ENCODE data around the gene FUT3. TPM values are rescaled to one million over a fixed set of nuclear protein-coding genes. Genes with fewer than 3 reads are reported as not detected.

FUT3 gene
- total RNA-seq, 4 donors from 2014 or later = 0.76 to 3.8 (median 1.9) TPM

DNA sequence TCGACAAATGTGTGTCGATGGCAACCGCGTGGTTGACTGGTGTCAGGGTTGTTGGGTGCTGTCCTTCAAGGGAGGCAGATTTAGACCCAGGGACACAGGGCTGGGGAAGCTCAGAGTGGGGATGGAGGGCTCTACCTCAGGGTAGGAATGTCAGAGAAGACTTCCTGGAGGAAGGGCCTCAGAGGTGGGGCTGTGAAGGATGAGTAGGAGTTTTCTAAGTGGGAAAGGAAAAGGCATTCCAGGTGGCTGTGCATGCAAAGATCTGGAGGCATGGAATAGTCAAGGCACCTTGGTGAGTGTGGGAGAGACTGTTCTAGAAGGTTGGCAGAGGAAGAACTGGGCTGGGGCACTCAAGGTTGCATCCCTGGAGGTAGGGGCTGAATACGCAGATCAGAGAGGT, 44.3 kb downstream of the FUT3 start:
- TF ChIP-seq POLR2A (IDR thresholded peaks at IDR 0.05) = no peak
- TF ChIP-seq, protein P1, sequence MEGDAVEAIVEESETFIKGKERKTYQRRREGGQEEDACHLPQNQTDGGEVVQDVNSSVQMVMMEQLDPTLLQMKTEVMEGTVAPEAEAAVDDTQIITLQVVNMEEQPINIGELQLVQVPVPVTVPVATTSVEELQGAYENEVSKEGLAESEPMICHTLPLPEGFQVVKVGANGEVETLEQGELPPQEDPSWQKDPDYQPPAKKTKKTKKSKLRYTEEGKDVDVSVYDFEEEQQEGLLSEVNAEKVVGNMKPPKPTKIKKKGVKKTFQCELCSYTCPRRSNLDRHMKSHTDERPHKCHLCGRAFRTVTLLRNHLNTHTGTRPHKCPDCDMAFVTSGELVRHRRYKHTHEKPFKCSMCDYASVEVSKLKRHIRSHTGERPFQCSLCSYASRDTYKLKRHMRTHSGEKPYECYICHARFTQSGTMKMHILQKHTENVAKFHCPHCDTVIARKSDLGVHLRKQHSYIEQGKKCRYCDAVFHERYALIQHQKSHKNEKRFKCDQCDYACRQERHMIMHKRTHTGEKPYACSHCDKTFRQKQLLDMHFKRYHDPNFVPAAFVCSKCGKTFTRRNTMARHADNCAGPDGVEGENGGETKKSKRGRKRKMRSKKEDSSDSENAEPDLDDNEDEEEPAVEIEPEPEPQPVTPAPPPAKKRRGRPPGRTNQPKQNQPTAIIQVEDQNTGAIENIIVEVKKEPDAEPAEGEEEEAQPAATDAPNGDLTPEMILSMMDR (IDR thresholded peaks at IDR 0.05) = no peak
- intact Hi-C loops (cut with DNase I; ENCODE audit: low total_unique reads) = loop anchor here (10.0 kb wide), 1 partner anchor 218 kb away; no protein-coding TSS in a partner anchor
- WGBS, 2 donors = 94 to 96% methylated on average over 5 of the region's 5 CpGs
- DNase-seq (ENCODE audit: low spot score in 2 of 2) = no peak
- no peak overlapping the region for H3K4me3 ChIP-seq (ENCODE audit: low read depth, poor library complexity, severe bottlenecking)

DNA sequence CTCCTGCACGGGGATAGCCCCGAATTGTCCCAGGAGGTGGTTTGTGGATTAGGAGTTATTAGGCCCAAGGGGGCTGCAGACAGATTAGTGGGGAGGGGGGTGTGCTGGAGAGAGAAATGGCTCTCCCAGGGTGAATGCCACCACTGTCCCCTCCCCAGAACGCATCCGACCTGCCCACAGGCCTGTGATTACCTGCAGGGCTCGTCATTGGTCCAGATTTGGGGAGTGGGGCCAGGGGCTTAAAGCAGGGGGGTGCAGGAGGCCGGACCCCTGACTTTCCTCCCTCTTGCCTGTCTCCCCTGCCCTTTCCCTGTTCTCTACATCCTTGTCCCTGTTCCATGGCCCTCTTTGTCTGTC, 45.1 kb downstream of the FUT3 start:
- intact Hi-C loops (cut with DNase I; ENCODE audit: low total_unique reads) = loop anchor here (10.0 kb wide), 1 partner anchor 219 kb away; no protein-coding TSS in a partner anchor
- TF ChIP-seq POLR2A (IDR thresholded peaks at IDR 0.05) = no peak
- TF ChIP-seq, protein P1 (IDR thresholded peaks at IDR 0.05) = no peak
- H3K4me3 ChIP-seq (ENCODE audit: low read depth, poor library complexity, severe bottlenecking) = no peak overlapping the region
- WGBS, 2 donors = 45 to 51% methylated on average over 6 of the region's 6 CpGs
- no peak for DNase-seq (ENCODE audit: low spot score in 2 of 2)

DNA sequence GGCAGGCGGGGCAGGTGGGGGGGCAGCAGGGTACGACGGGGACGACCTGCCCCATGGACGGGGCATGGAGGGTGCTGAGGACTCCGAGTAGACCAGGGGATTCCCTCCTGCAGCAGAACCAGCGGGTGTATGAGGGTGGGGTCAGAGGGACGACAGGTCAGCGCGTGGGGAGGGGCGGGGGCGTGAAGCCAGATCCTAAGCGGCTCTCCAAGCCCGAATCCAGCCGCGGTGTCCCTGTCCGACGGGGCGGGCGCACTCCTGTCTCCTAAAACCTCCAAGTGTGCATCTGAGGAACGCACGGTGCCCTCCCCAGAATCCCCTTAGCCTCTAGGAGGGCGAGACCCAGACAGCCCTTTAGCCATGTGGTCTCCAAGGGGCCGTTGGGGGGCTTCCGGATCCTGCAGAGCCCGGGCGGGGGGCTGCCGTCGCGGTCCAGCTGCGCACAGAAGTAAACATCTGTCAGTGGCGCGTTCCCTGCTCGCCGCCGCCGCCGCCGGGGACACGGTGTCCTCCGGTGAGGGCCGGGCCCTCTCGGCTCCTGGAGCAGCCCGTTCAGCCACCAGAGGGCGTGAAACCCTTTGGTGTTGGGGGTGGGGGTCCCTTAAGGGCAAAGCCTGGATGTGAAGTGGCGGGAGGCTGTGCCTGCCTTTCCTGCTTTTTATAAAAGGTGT, 45.7 kb downstream of the FUT3 start:
- TF ChIP-seq POLR2A (IDR thresholded peaks at IDR 0.05) = no peak
- TF ChIP-seq, protein P1 (IDR thresholded peaks at IDR 0.05) = peak in 1 of 3 donors; percentile 49
- peak in 1 of 2 donors; percentile 93 for DNase-seq (ENCODE audit: low spot score in 2 of 2)
- 1 to 3% methylated on average over 26 to 38 of the region's 46 CpGs for WGBS, 2 donors
- no peak overlapping the region for H3K4me3 ChIP-seq (ENCODE audit: low read depth, poor library complexity, severe bottlenecking)
- intact Hi-C loops (cut with DNase I; ENCODE audit: low total_unique reads) = loop anchor here (10.0 kb wide), 1 partner anchor 219 kb away; no protein-coding TSS in a partner anchor

DNA sequence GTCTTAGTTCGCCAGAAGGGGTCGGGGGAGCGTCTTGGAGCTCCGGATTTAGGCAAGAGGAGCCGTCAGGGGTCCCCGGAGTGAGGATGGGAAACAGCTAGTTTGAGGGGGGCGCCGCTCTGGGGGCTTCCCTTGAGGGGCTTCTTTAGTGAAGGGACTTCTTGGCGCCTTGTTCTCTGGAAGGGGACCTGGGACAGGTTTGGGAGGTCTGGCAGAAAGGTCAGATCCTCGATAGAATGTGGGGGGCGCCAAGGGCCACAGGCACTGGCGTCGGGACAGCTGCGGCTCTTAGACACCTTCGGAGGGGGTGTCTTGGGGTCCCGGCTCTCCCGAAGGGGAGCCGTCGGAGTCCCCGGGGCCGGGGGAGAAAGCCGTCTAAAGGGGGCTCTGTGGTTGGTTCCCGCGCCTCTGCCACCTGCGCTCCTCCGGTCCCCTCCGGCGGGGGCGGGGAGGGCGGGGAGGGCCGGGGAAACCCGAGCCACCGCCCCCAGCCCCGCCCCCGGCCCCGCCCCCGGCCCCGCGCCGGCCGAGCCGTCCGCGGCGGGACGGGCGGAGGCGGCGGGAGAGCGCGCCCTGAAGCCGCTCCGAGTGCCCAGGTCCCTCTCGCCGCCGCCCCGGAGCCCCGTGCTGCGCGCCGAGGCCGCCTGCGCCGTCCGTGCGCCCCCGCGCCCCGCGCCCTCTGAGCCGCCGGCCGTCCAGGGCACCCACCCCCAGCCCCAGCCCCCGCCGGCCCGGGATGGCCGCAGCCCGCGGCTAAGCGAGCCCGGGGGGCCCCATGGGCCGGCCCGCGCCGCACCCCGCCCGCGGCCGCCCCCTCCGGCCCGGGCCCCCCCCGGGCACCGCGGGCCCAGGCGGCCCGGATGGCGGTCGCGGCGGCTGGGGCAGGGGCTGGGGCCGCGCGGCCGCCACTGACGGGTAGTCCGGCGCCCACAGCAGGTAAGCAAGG, 46.5 kb downstream of the FUT3 start, which contains the start of gene NRTN:
TSS of gene NRTN (plus strand) at position 552 of the 946 bp plus-strand sequence. CDS start 19,099 bp downstream, outside the sequence.
- no peak within 1 kb of the TSS for H3K4me3 ChIP-seq (ENCODE audit: low read depth, poor library complexity, severe bottlenecking)
- 2 to 5% methylated on average over 11 to 15 of the region's 107 CpGs for WGBS, 2 donors
- intact Hi-C loops (cut with DNase I; ENCODE audit: low total_unique reads) = loop anchor here (10.0 kb wide), 1 partner anchor 220 kb away; no protein-coding TSS in a partner anchor
- DNase-seq (ENCODE audit: low spot score in 2 of 2) = peak in 1 of 2 donors; percentile 85
- TF ChIP-seq, protein P1 (IDR thresholded peaks at IDR 0.05) = no peak
- TF ChIP-seq POLR2A (IDR thresholded peaks at IDR 0.05) = no peak

DNA sequence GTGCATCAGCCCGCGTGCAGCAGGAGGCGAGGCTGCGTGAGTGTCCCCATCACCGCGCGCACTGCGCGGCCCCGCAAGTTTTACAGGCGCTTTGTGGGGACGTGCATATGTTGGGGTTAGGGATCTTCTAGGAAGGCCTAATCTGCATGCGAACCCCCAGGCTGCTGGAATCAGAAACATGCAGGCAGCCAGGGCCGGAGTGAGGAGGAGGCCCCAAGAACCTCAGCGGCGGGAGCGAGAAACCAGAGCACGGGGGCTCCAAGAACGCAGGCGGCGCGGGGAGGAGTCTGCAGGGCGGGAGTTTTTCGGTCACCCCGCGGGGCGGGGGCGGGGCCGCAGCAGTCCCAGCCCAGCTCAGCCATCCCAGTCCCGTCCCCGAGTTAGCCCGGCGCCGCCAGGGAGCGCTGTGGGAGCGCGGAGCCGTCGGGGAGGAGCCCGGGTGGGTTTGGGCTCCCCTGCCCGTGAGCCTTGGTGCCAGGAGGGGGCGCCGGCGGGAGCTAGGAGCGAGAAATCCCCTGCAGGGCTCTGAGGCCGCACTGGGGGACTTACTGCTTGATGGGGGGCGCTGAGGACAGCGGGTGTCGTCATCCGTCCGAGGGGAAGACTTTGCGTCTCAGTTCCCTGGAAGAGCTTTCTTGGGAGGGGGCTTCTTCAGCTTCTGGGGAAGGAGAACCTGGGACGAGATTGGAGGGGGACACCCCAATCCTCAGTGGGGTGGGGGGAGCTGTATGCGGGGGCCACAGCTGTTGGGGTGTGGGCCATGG, 47.3 kb downstream of the FUT3 start:
- H3K4me3 ChIP-seq (ENCODE audit: low read depth, poor library complexity, severe bottlenecking) = no peak overlapping the region
- DNase-seq (ENCODE audit: low spot score in 2 of 2) = peak; percentile 74 to 97
- 0% methylated on average over 14 to 33 of the region's 54 CpGs for WGBS, 2 donors
- no peak for TF ChIP-seq POLR2A (IDR thresholded peaks at IDR 0.05)
- TF ChIP-seq, protein P1 (IDR thresholded peaks at IDR 0.05) = no peak
- intact Hi-C loops (cut with DNase I; ENCODE audit: low total_unique reads) = loop anchor here (10.0 kb wide), 1 partner anchor 221 kb away; no protein-coding TSS in a partner anchor

Data from lower leg skin (tissue), 4 donors.